GM23338 (cell line): ENCODE results near the gene SNRPD2.

ENCODE experiments used
- CREB1 ChIP-seq: fragments of 250-450 bp; sonication (Bioruptor Pico); IDR thresholded peaks from 2 replicates; pipeline ENCODE4 v1.5.0; 2020; ENCODE audit warnings: low read depth, mild to moderate bottlenecking, moderate library complexity
- EZH2 ChIP-seq: fragments of 200-600 bp; sonication (generic); IDR thresholded peaks from one replicate; pipeline ENCODE4 v1.8.0; 2017; ENCODE audit warnings: antibody characterized with exemption, mild to moderate bottlenecking, low read depth; ENCODE audit not compliant: unreplicated experiment
- EZH2phosphoT487 ChIP-seq: fragments of 200-600 bp; sonication (generic); IDR thresholded peaks from one replicate; pipeline ENCODE4 v1.8.1; 2018; ENCODE audit warnings: antibody characterized with exemption; ENCODE audit not compliant: unreplicated experiment
- JUNB ChIP-seq: IDR thresholded peaks from one replicate; pipeline ENCODE4 v1.6.1; 2016; ENCODE audit warnings: antibody characterized with exemption; ENCODE audit not compliant: unreplicated experiment
- NANOG ChIP-seq: IDR thresholded peaks from 2 replicates; pipeline ENCODE4 v1.6.1; 2016; ENCODE audit warnings: antibody characterized with exemption, borderline replicate concordance
- POLR2AphosphoS5 ChIP-seq: IDR thresholded peaks from 2 replicates; pipeline ENCODE4 v1.6.1; 2016; ENCODE audit warnings: antibody characterized with exemption, low read depth
- STAT1 ChIP-seq: IDR thresholded peaks from one replicate; pipeline ENCODE4 v1.6.1; 2016; ENCODE audit warnings: antibody characterized with exemption; ENCODE audit not compliant: unreplicated experiment
- ZNF114 ChIP-seq: fragments of 250-450 bp; sonication (Bioruptor Pico); IDR thresholded peaks from 2 replicates; pipeline ENCODE4 v1.5.0; 2020; ENCODE audit warnings: mild to moderate bottlenecking, moderate library complexity
- ZNF331 ChIP-seq: fragments of 250-450 bp; sonication (Bioruptor Pico); IDR thresholded peaks from 2 replicates; pipeline ENCODE4 v1.5.0; 2020; ENCODE audit warnings: low read depth, mild to moderate bottlenecking, moderate library complexity
- TF ChIP-seq, protein P1 (sequence below), 2 experiments: fragments of 200-600 bp in 1 of 2; sonication (generic) in 1 of 2; conservative IDR thresholded peaks; 2 replicates each; pipeline versions ENCODE4 v1.5.1 to v1.6.1; 2016 to 2017; ENCODE audit warnings: antibody characterized with exemption in 2 of 2, low read depth in 2 of 2, mild to moderate bottlenecking in 2 of 2, moderate library complexity in 1 of 2
- TF ChIP-seq, protein P2 (sequence below): IDR thresholded peaks from one replicate; pipeline ENCODE4 v1.6.1; 2018; ENCODE audit warnings: antibody characterized with exemption; ENCODE audit not compliant: unreplicated experiment
- TF ChIP-seq, protein P3 (sequence below): fragments of 250-450 bp; sonication (Bioruptor Pico); IDR thresholded peaks from 2 replicates; pipeline ENCODE4 v1.5.0; 2020; ENCODE audit warnings: mild to moderate bottlenecking, moderate library complexity
- TF ChIP-seq, protein P4 (sequence below): IDR thresholded peaks from 2 replicates; pipeline ENCODE4 v1.6.1; 2016; ENCODE audit warnings: antibody characterized with exemption

DNA sequence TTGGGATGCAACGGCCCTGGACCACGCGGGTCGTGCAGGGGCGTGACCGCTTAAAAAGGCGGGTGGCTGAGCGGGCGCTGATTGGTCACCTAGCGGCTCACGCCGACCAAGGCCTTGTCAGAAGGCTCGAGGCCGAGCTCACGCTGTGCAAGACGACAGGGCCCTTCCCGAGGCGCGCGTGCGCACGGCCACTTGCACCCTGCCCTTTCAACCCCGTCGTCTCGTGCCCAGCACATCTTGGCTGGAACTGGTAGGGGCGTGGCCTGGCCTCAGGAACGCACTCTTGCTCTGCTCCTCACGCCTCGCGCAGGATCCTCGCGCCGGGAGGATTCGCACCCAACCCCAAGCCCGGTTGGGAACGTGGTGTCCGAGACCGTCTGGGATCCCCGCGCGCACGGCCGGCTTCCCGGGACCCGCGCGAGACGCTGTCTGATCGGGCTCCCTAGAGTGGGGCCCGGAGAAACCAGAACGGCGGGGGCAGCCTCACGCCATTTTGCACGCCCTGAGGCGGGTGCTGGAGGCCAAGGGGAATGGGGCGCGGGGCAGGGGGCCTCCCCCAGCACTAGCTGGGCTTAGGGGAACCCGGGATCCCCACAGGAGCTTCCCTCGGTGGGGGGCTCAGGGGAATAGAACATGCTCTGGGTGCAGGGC is 41.5 kb upstream of the SNRPD2 start, which contains the start of gene MEIOSIN:
- TF ChIP-seq, protein P1, sequence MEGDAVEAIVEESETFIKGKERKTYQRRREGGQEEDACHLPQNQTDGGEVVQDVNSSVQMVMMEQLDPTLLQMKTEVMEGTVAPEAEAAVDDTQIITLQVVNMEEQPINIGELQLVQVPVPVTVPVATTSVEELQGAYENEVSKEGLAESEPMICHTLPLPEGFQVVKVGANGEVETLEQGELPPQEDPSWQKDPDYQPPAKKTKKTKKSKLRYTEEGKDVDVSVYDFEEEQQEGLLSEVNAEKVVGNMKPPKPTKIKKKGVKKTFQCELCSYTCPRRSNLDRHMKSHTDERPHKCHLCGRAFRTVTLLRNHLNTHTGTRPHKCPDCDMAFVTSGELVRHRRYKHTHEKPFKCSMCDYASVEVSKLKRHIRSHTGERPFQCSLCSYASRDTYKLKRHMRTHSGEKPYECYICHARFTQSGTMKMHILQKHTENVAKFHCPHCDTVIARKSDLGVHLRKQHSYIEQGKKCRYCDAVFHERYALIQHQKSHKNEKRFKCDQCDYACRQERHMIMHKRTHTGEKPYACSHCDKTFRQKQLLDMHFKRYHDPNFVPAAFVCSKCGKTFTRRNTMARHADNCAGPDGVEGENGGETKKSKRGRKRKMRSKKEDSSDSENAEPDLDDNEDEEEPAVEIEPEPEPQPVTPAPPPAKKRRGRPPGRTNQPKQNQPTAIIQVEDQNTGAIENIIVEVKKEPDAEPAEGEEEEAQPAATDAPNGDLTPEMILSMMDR (conservative IDR thresholded peaks at IDR 0.05; ENCODE audit: low read depth in 2 of 2), result no peak
- TF ChIP-seq POLR2AphosphoS5 (no peak), EZH2phosphoT487 (no peak), EZH2 (no peak), CREB1 (CRISPR knock-in tag) (no peak), STAT1 (no peak), JUNB (no peak), ZNF331 (no peak), ZNF114 (CRISPR knock-in tag) (no peak), NANOG (no peak)
- TF ChIP-seq, protein P2, sequence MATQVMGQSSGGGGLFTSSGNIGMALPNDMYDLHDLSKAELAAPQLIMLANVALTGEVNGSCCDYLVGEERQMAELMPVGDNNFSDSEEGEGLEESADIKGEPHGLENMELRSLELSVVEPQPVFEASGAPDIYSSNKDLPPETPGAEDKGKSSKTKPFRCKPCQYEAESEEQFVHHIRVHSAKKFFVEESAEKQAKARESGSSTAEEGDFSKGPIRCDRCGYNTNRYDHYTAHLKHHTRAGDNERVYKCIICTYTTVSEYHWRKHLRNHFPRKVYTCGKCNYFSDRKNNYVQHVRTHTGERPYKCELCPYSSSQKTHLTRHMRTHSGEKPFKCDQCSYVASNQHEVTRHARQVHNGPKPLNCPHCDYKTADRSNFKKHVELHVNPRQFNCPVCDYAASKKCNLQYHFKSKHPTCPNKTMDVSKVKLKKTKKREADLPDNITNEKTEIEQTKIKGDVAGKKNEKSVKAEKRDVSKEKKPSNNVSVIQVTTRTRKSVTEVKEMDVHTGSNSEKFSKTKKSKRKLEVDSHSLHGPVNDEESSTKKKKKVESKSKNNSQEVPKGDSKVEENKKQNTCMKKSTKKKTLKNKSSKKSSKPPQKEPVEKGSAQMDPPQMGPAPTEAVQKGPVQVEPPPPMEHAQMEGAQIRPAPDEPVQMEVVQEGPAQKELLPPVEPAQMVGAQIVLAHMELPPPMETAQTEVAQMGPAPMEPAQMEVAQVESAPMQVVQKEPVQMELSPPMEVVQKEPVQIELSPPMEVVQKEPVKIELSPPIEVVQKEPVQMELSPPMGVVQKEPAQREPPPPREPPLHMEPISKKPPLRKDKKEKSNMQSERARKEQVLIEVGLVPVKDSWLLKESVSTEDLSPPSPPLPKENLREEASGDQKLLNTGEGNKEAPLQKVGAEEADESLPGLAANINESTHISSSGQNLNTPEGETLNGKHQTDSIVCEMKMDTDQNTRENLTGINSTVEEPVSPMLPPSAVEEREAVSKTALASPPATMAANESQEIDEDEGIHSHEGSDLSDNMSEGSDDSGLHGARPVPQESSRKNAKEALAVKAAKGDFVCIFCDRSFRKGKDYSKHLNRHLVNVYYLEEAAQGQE, result no peak
- TF ChIP-seq, protein P3, sequence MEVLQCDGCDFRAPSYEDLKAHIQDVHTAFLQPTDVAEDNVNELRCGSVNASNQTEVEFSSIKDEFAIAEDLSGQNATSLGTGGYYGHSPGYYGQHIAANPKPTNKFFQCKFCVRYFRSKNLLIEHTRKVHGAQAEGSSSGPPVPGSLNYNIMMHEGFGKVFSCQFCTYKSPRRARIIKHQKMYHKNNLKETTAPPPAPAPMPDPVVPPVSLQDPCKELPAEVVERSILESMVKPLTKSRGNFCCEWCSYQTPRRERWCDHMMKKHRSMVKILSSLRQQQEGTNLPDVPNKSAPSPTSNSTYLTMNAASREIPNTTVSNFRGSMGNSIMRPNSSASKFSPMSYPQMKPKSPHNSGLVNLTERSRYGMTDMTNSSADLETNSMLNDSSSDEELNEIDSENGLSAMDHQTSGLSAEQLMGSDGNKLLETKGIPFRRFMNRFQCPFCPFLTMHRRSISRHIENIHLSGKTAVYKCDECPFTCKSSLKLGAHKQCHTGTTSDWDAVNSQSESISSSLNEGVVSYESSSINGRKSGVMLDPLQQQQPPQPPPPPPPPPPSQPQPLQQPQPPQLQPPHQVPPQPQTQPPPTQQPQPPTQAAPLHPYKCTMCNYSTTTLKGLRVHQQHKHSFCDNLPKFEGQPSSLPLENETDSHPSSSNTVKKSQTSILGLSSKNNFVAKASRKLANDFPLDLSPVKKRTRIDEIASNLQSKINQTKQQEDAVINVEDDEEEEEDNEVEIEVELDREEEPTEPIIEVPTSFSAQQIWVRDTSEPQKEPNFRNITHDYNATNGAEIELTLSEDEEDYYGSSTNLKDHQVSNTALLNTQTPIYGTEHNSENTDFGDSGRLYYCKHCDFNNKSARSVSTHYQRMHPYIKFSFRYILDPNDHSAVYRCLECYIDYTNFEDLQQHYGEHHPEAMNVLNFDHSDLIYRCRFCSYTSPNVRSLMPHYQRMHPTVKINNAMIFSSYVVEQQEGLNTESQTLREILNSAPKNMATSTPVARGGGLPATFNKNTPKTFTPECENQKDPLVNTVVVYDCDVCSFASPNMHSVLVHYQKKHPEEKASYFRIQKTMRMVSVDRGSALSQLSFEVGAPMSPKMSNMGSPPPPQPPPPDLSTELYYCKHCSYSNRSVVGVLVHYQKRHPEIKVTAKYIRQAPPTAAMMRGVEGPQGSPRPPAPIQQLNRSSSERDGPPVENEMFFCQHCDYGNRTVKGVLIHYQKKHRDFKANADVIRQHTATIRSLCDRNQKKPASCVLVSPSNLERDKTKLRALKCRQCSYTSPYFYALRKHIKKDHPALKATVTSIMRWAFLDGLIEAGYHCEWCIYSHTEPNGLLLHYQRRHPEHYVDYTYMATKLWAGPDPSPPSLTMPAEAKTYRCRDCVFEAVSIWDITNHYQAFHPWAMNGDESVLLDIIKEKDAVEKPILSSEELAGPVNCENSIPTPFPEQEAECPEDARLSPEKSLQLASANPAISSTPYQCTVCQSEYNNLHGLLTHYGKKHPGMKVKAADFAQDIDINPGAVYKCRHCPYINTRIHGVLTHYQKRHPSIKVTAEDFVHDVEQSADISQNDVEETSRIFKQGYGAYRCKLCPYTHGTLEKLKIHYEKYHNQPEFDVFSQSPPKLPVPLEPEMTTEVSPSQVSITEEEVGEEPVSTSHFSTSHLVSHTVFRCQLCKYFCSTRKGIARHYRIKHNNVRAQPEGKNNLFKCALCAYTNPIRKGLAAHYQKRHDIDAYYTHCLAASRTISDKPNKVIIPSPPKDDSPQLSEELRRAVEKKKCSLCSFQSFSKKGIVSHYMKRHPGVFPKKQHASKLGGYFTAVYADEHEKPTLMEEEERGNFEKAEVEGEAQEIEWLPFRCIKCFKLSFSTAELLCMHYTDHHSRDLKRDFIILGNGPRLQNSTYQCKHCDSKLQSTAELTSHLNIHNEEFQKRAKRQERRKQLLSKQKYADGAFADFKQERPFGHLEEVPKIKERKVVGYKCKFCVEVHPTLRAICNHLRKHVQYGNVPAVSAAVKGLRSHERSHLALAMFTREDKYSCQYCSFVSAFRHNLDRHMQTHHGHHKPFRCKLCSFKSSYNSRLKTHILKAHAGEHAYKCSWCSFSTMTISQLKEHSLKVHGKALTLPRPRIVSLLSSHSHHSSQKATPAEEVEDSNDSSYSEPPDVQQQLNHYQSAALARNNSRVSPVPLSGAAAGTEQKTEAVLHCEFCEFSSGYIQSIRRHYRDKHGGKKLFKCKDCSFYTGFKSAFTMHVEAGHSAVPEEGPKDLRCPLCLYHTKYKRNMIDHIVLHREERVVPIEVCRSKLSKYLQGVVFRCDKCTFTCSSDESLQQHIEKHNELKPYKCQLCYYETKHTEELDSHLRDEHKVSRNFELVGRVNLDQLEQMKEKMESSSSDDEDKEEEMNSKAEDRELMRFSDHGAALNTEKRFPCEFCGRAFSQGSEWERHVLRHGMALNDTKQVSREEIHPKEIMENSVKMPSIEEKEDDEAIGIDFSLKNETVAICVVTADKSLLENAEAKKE (CRISPR knock-in tag), result no peak
- TF ChIP-seq, protein P4, sequence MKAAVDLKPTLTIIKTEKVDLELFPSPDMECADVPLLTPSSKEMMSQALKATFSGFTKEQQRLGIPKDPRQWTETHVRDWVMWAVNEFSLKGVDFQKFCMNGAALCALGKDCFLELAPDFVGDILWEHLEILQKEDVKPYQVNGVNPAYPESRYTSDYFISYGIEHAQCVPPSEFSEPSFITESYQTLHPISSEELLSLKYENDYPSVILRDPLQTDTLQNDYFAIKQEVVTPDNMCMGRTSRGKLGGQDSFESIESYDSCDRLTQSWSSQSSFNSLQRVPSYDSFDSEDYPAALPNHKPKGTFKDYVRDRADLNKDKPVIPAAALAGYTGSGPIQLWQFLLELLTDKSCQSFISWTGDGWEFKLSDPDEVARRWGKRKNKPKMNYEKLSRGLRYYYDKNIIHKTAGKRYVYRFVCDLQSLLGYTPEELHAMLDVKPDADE, result no peak
